NCI-H524 treated with DMSO at 0.1 percent for 48 hours (cell line): ENCODE data around the gene ATG12.

Experiments
- DNase-seq: peaks from one replicate; lab custom pipeline; 2025; lab: John Stamatoyannopoulos, UW

Gene ATG12

GRCh38 chr5:115806986-115807653 lies 34.2 kb downstream of the ATG12 start:
- DNase-seq = no peak

- no peak for DNase-seq
These were observed 39.4 kb downstream of the ATG12 start for GRCh38 chr5:115801984-115802383.

- DNase-seq = no peak
These were observed 40.2 kb downstream of the ATG12 start for GRCh38 chr5:115801152-115801551.

GRCh38 chr5:115800108-115800507 lies 41.3 kb downstream of the ATG12 start:
- DNase-seq = no peak

GRCh38 chr5:115798252-115798651 lies 43.1 kb downstream of the ATG12 start:
- DNase-seq = no peak

GRCh38 chr5:115796656-115797055 lies 44.7 kb downstream of the ATG12 start:
- DNase-seq = no peak

GRCh38 chr5:115795700-115796099 lies 45.7 kb downstream of the ATG12 start:
- DNase-seq = no peak

- DNase-seq = no peak
These were observed 52.9 kb downstream of the ATG12 start for GRCh38 chr5:115788440-115788839.

- no peak for DNase-seq
These were observed 53.9 kb downstream of the ATG12 start for GRCh38 chr5:115787426-115787825.

- peak; percentile 16 for DNase-seq
These were observed 55.8 kb downstream of the ATG12 start for GRCh38 chr5:115785381-115786065.

GRCh38 chr5:115778417-115778816 lies 62.9 kb downstream of the ATG12 start:
- no peak for DNase-seq
